ENCODE results near the gene APOC1.
"Not testable (repeated sequence)": the region's sequence is repeated elsewhere in the genome, so short reads cannot be mapped to it uniquely, and the experiment has no call there.

Gene APOC1

GRCh38 chr19:44913512-44914432, 636 bp upstream of the APOC1 start:
- not testable (repeated sequence) for DNase-seq

GRCh38 chr19:44924243-44924725, 9.9 kb downstream of the APOC1 start:
- DNase-seq, result no peak

- DNase-seq, result no peak
These were observed 10.9 kb downstream of the APOC1 start for GRCh38 chr19:44925114-44925891.

GRCh38 chr19:44926245-44927077, 12.1 kb downstream of the APOC1 start:
- peak; percentile 57 for DNase-seq

GRCh38 chr19:44927746-44928145, 13.3 kb downstream of the APOC1 start:
- no peak for DNase-seq

GRCh38 chr19:44930088-44930487, 15.7 kb downstream of the APOC1 start:
- no peak for DNase-seq

GRCh38 chr19:44931541-44931940, 17.1 kb downstream of the APOC1 start:
- no peak for DNase-seq

- no peak for DNase-seq
These were observed 25.3 kb downstream of the APOC1 start for GRCh38 chr19:44939668-44940067.

- no peak for DNase-seq
These were observed 27.7 kb downstream of the APOC1 start, which contains the start of gene APOC4 for GRCh38 chr19:44942067-44942571. TSS of gene APOC4 (plus strand) at chr19:44942237. CDS start at chr19:44942278, 41 bp downstream.

- no peak for DNase-seq
These were observed 29.4 kb downstream of the APOC1 start for GRCh38 chr19:44943801-44944249.

GRCh38 chr19:44947041-44947581, 32.7 kb downstream of the APOC1 start:
- DNase-seq, result no peak

GRCh38 chr19:44948237-44948636, 33.8 kb downstream of the APOC1 start:
- DNase-seq, result no peak

GRCh38 chr19:44948763-44949374, 34.5 kb downstream of the APOC1 start:
- no peak for DNase-seq

- DNase-seq, result no peak
These were observed 35.1 kb downstream of the APOC1 start for GRCh38 chr19:44949550-44949949.

GRCh38 chr19:44951179-44952159, 37.1 kb downstream of the APOC1 start:
- peak; percentile 73 for DNase-seq

GRCh38 chr19:44954278-44954648, 39.9 kb downstream of the APOC1 start:
- no peak for DNase-seq

GRCh38 chr19:44954649-44955504, 40.5 kb downstream of the APOC1 start, which contains the start of gene CLPTM1:
TSS of gene CLPTM1 (plus strand) at chr19:44955380. CDS start at chr19:44955396, 16 bp downstream.
- peak; percentile 99 for DNase-seq

- DNase-seq, result no peak
These were observed 41.4 kb downstream of the APOC1 start for GRCh38 chr19:44955505-44956439.
